Body of pancreas (tissue), 4 donors: ENCODE results near the gene TRIM44.

Experiments used
- POLR2A ChIP-seq, 3 donors: fragments of 450-650 bp; IDR thresholded peaks; one replicate each; pipeline ENCODE4 v1.6.1; 2016; ENCODE audit warnings: antibody characterized with exemption in 3 of 3, mild to moderate bottlenecking in 2 of 3
- TF ChIP-seq, protein P1 (sequence below), 7 experiments: fragments of 450-650 bp in 4 of 7; fragments of 200-600 bp in 3 of 7; sonication (generic) in 3 of 7; IDR thresholded peaks; one replicate each; pipeline ENCODE4 v1.5.1; 2016 to 2019; ENCODE audit warnings: antibody characterized with exemption in 7 of 7

DNA sequence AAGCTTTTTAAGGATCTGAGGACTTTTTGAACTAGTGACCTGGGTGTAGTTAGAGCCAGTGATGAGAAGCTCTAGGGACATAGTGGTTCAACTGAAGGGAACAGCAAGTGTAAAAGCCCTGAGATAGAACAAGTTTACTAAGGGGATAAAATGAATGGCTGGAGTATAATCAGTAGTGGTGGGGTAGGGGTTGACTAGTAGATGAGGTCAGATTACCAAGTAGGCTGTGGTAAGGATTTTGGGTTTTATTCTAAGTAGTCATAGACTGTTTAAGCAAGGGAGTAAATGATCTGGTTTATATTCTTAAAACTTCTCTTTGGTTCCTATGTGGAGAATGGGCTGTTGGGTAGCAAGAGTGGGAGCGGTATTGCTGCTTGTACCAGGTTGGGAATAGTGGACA is 15.3 kb downstream of the TRIM44 start:
- TF ChIP-seq POLR2A (IDR thresholded peaks at IDR 0.05): no peak
- TF ChIP-seq, protein P1, sequence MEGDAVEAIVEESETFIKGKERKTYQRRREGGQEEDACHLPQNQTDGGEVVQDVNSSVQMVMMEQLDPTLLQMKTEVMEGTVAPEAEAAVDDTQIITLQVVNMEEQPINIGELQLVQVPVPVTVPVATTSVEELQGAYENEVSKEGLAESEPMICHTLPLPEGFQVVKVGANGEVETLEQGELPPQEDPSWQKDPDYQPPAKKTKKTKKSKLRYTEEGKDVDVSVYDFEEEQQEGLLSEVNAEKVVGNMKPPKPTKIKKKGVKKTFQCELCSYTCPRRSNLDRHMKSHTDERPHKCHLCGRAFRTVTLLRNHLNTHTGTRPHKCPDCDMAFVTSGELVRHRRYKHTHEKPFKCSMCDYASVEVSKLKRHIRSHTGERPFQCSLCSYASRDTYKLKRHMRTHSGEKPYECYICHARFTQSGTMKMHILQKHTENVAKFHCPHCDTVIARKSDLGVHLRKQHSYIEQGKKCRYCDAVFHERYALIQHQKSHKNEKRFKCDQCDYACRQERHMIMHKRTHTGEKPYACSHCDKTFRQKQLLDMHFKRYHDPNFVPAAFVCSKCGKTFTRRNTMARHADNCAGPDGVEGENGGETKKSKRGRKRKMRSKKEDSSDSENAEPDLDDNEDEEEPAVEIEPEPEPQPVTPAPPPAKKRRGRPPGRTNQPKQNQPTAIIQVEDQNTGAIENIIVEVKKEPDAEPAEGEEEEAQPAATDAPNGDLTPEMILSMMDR (IDR thresholded peaks at IDR 0.05): no peak
